Body of pancreas (tissue), 4 donors: ENCODE measurements around the gene MORC1. TPM values are rescaled to one million over a fixed set of nuclear protein-coding genes. Genes with fewer than 3 reads are reported as not detected.
A peak's percentile ranks its signal among the peaks of the same experiment; 100 is the strongest.

Experiments used
- ATAC-seq: fragments of 150-250 bp; one replicate; pipeline ENCODE4 v1.9.1; 2016
- DNase-seq, 4 donors: peaks; one replicate each; pipeline ENCODE4 v3.0.0-alpha.2; 2019
- H3K27ac ChIP-seq, 4 donors: fragments of 200-600 bp; sonication (generic); 1 replicate in 3 of 4; 2 replicates in 1 of 4; pipeline versions ENCODE4 v1.5.1 to v1.6.1; 2016 to 2019; ENCODE audit warnings: mild to moderate bottlenecking in 1 of 4, mixed read lengths in 1 of 4, moderate library complexity in 1 of 4
- H3K27me3 ChIP-seq, 2 donors: fragments of 200-600 bp; sonication (generic); one replicate each; pipeline ENCODE4 v1.6.0; 2016; ENCODE audit warnings: mild to moderate bottlenecking in 1 of 2
- H3K36me3 ChIP-seq, 2 donors: fragments of 200-600 bp; sonication (generic); replicated peaks in 1 of 2; 2 replicates each; pipeline ENCODE4 v1.5.1; 2016; ENCODE audit warnings: low read depth in 2 of 2; ENCODE audit not compliant: insufficient read depth in 1 of 2
- H3K4me1 ChIP-seq: fragments of 200-600 bp; sonication (generic); one replicate; pipeline ENCODE4 v1.6.0; 2016
- H3K4me3 ChIP-seq, 2 donors: fragments of 200-600 bp; sonication (generic); 1 replicate in 1 of 2; 2 replicates in 1 of 2; pipeline ENCODE4 v1.5.1; 2016 to 2019
- H3K9me3 ChIP-seq, 3 donors: fragments of 200-600 bp; sonication (generic); 1 replicate in 2 of 3; 2 replicates in 1 of 3; pipeline ENCODE4 v1.5.1; 2016
- POLR2A ChIP-seq, 3 donors: fragments of 450-650 bp; IDR thresholded peaks; one replicate each; pipeline ENCODE4 v1.6.1; 2016; ENCODE audit warnings: antibody characterized with exemption in 3 of 3, mild to moderate bottlenecking in 2 of 3
- WGBS, 2 donors: methylation state at CpG; one replicate each; pipeline ENCODE4 v1.1.5; 2017; 5-methylcytosine and 5-hydroxymethylcytosine counted together
- intact Hi-C: fragments of 100-400 bp; cut with DNase I; formaldehyde crosslinking; loops from one replicate; pipeline ENCODE4 v1.15.1; 2023
- total RNA-seq, 2 donors: library from RNA; depleted of rRNA; stranded (reverse); fragments of >200 nt; gene quantifications; one replicate each; pipeline ENCODE4 v1.1.0, GENCODE V29; 2016
- TF ChIP-seq, protein P1 (sequence below), 7 experiments: fragments of 450-650 bp in 4 of 7; fragments of 200-600 bp in 3 of 7; sonication (generic) in 3 of 7; IDR thresholded peaks; one replicate each; pipeline ENCODE4 v1.5.1; 2016 to 2019; ENCODE audit warnings: antibody characterized with exemption in 7 of 7

The MORC1 gene
- total RNA-seq, 2 donors from 2014 or later: not detected

DNA sequence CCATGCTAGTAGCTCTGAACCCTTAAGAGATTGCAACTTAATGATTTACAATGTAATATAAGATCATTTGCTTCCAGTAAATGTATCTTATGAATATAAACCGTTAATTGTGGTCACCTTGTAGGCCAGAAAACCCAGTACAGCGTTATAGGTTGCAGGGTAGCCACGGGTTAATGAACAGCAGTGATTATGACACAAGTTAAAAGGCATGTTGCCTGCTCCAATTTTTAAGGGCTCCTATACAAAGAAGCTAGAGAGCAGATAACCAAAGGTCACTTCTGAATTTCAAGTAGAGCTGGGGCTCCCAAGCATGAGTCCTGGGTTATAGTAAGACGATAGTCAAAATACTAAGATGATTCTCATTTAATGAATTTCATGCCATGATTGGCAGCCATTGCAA is 177.8 kb downstream of the MORC1 start:
- 15 to 19% methylated on average over 4 of the region's 4 CpGs for WGBS, 2 donors
- DNase-seq: no peak
- no peaks in the 10 kb centered on the region for H3K9me3 ChIP-seq
- H3K27me3 ChIP-seq: no peaks in the 10 kb centered on the region
- TF ChIP-seq POLR2A (IDR thresholded peaks at IDR 0.05): no peak
- TF ChIP-seq, protein P1, sequence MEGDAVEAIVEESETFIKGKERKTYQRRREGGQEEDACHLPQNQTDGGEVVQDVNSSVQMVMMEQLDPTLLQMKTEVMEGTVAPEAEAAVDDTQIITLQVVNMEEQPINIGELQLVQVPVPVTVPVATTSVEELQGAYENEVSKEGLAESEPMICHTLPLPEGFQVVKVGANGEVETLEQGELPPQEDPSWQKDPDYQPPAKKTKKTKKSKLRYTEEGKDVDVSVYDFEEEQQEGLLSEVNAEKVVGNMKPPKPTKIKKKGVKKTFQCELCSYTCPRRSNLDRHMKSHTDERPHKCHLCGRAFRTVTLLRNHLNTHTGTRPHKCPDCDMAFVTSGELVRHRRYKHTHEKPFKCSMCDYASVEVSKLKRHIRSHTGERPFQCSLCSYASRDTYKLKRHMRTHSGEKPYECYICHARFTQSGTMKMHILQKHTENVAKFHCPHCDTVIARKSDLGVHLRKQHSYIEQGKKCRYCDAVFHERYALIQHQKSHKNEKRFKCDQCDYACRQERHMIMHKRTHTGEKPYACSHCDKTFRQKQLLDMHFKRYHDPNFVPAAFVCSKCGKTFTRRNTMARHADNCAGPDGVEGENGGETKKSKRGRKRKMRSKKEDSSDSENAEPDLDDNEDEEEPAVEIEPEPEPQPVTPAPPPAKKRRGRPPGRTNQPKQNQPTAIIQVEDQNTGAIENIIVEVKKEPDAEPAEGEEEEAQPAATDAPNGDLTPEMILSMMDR (IDR thresholded peaks at IDR 0.05): no peak
- peak; percentile 43 for ATAC-seq
- peak overlapping the region in 2 of 4 donors; percentile 39 to 51 for H3K27ac ChIP-seq
- no peak overlapping the region for H3K4me3 ChIP-seq
- H3K4me1 ChIP-seq: peaks cover 37% of the 10 kb centered on the region
- intact Hi-C loops: no loop called here
- no peaks in the 10 kb centered on the region for H3K36me3 ChIP-seq

- no peak for ATAC-seq
- intact Hi-C loops: no loop called here
- H3K9me3 ChIP-seq: no peaks in the 10 kb centered on the region
These were observed 180.8 kb downstream of the MORC1 start for GRCh38 chr3:108936924-108937689.

GRCh38 chr3:108931035-108931434 is 186.9 kb downstream of the MORC1 start:
- DNase-seq: no peak

More at GRCh38 chr3:108936924-108937689, 180.8 kb downstream of the MORC1 start:
- Histone ChIP-seq H3K4me1 (peaks cover 28% of the 10 kb centered on the region), H3K36me3 (no peaks in the 10 kb centered on the region), H3K27ac (no peak overlapping the region), H3K27me3 (no peaks in the 10 kb centered on the region), H3K4me3 (no peak overlapping the region)
- 71 to 72% methylated on average over 8 of the region's 8 CpGs for WGBS, 2 donors
- no peak for DNase-seq
- TF ChIP-seq, protein P1 (IDR thresholded peaks at IDR 0.05): no peak
- TF ChIP-seq POLR2A (IDR thresholded peaks at IDR 0.05): no peak

DNA sequence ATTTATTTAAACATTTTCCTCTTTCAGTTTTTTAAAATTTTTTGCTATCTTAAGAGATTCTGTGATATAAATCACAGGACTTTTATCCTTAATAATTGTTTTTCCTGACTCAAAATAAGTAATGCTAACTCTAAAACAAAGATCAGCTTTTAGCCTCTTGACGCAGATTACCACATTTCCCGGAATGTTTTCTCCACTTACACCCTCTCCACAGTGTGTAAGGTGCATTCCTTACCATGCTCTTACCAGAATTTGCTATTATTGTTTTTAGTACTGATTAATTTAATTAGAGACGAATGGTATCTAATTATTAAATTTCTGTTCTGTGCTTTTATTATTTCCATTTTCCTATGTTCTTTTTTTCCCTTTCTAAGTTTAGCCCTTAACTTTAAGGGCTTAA is 199.1 kb downstream of the MORC1 start:
- DNase-seq (no peak), ATAC-seq (no peak)
- Histone ChIP-seq H3K27me3 (no peaks in the 10 kb centered on the region), H3K9me3 (no peaks in the 10 kb centered on the region), H3K4me1 (no peaks in the 10 kb centered on the region), H3K4me3 (no peak overlapping the region), H3K27ac (no peak overlapping the region), H3K36me3 (no peaks in the 10 kb centered on the region)
- no peak for TF ChIP-seq POLR2A (IDR thresholded peaks at IDR 0.05)
- TF ChIP-seq, protein P1 (IDR thresholded peaks at IDR 0.05): no peak
- intact Hi-C loops: loop anchor here (10.0 kb wide), 1 partner anchor 254 kb away; no protein-coding TSS in a partner anchor
- WGBS, 2 donors: 92% methylated on average over 3 of the region's 3 CpGs

More at GRCh38 chr3:108931035-108931434, 186.9 kb downstream of the MORC1 start:
- H3K27ac ChIP-seq: no peak overlapping the region
- H3K27me3 ChIP-seq: no peaks in the 10 kb centered on the region
- no peaks in the 10 kb centered on the region for H3K4me1 ChIP-seq
- H3K36me3 ChIP-seq: no peaks in the 10 kb centered on the region
- intact Hi-C loops: no loop called here
- no peaks in the 10 kb centered on the region for H3K9me3 ChIP-seq
- no peak for TF ChIP-seq POLR2A (IDR thresholded peaks at IDR 0.05)
- TF ChIP-seq, protein P1 (IDR thresholded peaks at IDR 0.05): no peak
- ATAC-seq: no peak
- no peak overlapping the region for H3K4me3 ChIP-seq
